ENCODE measurements around the gene CTNND1.
A peak's percentile ranks its signal among the peaks of the same experiment; 100 is the strongest.
"Not testable (repeated sequence)": the region's sequence is repeated elsewhere in the genome, so short reads cannot be mapped to it uniquely, and the experiment has no call there.

The CTNND1 gene, protein sequence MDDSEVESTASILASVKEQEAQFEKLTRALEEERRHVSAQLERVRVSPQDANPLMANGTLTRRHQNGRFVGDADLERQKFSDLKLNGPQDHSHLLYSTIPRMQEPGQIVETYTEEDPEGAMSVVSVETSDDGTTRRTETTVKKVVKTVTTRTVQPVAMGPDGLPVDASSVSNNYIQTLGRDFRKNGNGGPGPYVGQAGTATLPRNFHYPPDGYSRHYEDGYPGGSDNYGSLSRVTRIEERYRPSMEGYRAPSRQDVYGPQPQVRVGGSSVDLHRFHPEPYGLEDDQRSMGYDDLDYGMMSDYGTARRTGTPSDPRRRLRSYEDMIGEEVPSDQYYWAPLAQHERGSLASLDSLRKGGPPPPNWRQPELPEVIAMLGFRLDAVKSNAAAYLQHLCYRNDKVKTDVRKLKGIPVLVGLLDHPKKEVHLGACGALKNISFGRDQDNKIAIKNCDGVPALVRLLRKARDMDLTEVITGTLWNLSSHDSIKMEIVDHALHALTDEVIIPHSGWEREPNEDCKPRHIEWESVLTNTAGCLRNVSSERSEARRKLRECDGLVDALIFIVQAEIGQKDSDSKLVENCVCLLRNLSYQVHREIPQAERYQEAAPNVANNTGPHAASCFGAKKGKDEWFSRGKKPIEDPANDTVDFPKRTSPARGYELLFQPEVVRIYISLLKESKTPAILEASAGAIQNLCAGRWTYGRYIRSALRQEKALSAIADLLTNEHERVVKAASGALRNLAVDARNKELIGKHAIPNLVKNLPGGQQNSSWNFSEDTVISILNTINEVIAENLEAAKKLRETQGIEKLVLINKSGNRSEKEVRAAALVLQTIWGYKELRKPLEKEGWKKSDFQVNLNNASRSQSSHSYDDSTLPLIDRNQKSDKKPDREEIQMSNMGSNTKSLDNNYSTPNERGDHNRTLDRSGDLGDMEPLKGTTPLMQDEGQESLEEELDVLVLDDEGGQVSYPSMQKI

DNA sequence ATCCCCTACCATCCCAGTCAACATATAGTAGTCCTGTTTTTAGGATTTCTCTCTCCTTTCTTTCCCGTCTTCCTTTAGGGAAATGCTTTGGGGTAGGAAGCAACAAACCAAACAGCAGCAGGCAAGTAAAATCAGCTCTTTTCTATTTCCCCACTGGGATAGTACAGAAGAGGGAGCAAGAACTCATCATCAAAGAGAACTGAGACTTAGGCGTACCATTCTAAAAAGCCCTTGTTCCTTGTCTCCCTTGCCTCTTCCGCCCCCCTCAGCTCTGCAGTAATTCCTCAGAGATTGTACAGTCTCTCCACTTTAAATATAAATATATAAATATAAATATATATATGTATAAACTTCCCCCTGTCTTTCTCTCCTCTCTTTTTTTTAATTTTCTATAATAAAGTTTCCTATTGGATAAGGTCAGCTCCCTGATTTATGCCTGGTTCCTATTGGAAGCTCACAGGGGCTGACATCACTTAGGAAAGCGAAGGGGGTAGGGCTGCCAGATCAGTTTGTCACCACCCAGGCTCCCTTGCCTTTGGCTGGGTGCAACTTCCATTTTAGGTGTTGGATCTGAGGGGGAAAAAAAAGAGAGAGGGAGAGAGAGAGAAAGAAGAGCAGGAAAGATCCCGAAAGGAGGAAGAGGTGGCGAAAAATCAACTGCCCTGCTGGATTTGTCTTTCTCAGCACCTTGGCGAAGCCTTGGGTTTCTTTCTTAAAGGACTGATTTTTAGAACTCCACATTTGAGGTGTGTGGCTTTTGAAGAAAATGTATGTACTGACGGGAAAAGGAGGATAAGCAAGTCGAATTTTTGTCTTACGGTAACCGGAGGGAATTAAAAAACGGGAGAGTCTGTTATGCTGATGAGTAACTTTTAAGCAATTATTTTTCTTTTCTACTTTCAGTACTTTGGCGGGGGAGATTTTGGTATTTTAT lies at the start of gene CTNND1:
Gene CTNND1 (plus strand): TSS at position 502 of the 934 bp plus-strand sequence. CDS start 29,677 bp downstream, outside the sequence.
- DNase-seq: peak; percentile 95

DNA sequence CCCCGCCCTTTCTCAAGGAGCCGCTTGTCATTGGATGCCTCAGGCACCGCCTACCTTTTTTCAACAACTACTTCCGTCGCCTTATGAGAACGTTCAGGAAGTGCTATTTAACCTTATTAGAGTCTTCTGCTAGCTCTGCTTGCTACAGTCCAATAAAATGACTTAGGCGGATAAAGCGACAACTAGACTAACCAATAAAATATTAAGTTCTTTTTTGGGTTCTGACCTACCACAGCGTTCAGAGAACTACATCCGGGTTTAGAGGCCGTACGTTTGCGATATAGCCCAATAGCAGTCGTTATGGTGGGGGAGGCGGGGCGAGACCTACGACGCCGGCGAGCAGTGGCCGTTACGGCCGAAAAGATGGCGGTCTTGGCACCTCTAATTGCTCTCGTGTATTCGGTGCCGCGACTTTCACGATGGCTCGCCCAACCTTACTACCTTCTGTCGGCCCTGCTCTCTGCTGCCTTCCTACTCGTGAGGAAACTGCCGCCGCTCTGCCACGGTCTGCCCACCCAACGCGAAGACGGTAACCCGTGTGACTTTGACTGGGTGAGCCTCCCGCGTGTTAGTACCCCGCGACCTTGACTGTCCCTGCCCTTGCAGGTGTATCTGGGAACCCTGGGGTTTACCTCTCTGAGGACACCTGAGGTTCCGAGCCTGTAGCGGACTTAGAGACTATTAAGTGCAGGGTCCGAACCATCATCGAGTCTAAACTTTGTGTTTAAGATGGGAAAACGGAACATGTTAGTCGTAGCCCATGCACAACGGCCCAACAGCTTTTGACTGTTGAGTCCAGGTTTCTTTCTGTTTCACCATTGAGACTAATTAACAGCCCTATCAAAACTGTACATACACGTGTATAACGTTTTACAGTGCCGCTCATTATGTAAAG lies 49.1 kb upstream of the CTNND1 start, which contains the start of gene TMX2:
Gene TMX2 (plus strand): TSS at position 338 of the 895 bp plus-strand sequence. CDS start 26 bp downstream, at position 364.
- peak; percentile 99 for DNase-seq

DNA sequence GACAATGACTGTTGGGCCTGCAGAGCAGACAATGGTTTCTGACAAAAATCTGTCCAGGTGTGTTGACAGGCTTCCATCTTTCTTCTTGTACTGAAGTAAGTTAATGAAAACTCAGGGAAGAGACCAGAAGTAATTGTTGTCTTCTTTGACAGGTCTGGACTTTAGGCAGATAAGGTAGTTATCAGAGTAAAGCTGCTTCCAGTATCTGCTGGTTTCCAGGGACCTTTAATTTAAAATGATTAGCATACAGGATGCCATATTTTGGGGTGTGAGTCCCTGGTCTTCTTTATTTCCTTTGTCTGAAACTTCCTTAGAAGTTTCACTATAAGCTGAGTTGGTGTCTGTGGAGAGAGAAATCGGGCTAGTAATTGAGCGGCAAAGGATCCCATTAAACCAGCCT lies 47.8 kb upstream of the CTNND1 start:
- no peak for DNase-seq

DNA sequence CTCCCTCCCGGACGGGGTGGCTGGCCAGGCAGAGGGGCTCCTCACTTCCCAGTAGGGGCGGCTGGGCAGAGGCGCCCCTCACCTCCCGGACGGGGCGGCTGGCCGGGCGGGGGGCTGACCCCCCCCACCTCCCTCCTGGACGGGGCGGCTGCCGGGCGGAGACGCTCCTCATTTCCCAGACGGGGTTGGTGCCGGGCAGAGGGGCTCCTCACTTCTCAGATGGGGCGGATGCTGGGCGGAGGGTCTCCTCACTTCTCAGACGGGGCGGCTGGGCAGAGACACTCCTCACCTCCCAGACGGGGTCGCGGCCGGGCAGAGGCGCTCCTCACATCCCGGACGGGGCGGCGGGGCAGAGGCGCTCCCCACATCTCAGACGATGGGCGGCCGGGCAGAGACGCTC lies 44.9 kb upstream of the CTNND1 start:
- not testable (repeated sequence) for DNase-seq

DNA sequence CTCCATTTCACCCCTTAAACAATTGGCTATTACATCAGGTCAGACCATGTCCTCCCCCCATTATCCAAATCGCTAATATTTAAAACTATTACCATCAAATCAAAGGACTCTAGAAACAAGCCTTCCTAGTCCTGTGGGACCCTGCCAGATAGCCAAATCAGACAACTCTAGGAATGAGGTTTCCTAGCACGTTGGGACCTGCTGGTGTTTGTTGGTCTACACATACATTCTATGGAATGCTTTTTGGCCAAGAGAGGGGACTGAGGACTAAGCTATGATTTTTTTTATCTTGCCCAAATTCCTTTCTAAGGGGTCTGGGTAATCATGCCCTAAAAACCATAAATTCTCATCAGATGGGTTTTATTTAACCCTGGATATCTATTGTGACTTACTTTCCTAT lies 34.4 kb upstream of the CTNND1 start:
- DNase-seq: no peak

DNA sequence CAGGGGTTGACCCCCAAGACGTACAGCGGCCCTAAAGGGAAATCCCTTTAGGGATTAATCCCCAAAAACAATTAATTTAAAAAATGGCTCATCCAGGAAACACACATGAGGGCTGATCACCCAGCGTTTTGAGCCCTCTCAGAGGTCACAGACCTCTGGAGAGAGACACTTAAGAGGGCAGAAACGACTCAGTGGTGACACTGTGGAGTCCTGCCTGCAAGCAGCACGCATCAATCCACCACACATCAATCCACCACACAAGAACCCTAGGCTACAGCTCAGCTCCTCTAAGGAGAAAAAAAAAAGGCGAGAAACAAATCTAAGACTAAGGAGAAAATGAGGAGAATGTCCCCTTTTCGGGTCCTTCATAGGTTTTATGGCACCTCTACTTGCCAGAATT lies 32.8 kb upstream of the CTNND1 start:
- DNase-seq: no peak

DNA sequence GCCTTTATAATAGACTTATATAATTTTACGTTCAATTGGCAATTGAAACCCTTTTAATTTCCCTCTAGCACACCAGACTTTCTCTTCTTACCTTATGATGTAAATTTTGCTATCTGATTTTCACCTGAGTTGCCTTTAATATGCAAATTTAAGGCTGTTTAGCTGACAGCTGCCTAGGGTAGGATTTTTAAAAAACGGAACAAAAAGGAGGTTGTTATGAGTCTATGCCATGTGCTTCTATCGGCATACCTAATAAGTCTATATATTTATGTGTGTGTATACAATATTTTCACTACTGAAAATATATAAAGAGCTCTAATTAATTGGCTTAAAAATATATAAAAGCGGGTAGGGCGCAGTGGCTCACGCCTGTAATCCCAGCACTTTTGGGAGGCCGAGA lies 32.1 kb upstream of the CTNND1 start:
- DNase-seq: no peak

DNA sequence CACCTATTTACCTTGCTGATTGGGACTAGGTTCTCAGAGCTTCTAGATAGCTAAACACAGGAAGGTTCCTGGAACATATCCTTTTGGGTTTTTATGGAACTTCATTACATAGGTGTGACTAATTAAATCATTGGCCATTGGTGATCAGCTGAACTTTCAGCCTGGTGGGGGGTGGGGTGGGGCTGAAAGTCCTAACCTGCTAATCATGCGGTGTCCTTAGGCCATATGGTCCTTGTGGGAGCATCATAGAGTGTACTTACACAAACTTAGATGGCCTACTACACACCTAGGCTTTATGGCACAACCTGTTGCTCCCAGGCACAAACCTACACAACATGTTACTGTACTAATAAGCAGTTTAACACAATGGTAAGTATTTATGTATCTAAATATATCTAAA lies 28.9 kb upstream of the CTNND1 start:
- no peak for DNase-seq

DNA sequence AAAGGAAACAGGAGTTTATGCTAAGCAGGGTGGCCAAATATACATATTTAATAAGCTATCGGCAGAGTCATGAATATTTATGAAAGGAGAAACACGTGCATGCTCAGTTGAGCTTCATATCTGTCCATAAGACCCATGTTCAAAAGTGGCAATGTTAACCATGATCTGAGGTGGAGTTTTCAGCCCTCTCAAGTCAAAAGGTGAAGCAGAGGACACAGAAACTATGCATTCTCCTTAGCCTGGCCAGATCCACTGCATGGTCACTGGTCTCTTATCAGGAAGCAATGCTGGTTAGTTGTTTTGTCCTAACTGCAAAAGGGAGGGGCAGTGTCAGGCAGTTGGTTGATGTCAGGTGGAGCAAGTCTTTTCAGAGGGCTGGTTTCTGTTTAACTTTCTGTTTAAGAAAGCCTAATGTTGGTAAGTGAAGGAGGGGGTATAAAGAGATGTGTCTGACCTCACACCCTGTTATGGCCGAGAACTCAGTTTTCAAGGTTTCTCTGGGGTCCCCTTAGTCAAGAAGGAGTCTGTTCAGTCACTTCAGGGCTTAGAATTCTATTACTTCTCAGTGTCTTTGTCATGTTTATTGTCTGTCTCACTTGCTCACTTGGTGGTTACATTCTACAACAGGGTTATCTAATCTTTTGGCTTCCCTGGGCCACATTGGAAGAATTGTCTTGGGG lies 25.8 kb upstream of the CTNND1 start:
- DNase-seq: no peak

DNA sequence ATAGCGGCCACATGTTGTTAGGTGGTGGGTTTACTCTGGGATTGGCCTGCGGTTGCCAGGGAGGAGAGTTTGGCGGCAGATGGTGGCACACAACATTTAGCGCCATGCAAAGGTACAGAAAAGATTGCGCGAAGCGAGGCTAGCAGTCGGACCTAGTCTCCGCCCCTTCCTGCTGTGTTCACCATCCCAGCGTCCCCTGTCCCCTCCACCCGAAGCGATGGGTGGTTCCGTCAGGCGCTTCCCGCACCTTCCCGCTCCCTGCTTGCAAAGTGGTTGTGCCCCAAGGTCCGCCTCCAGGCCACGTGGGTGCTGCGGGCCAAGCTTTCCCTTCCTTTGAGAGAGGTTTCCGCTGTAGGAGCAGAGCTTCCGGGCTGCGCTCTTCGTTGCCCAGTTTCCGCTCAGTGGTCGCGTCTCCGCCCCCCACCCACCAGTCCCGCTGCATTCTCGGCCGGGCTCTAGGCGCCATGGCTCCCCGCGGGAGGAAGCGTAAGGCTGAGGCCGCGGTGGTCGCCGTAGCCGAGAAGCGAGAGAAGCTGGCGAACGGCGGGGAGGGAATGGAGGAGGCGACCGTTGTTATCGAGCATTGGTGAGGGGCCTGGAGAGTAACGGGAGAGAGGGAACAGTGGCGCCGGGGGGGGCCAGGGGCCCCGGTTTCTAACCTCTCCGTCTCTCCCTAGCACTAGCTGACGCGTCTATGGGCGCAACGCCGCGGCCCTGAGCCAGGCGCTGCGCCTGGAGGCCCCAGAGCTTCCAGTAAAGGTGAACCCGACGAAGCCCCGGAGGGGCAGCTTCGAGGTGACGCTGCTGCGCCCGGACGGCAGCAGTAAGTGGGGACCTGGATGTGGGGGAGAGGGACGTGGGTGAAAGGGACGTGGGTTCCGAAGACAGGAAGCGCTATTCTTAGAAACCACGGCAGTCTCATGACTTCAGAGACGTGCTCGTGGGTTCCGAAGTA lies 20.2 kb upstream of the CTNND1 start, which contains the start of gene SELENOH:
Gene SELENOH (plus strand): TSS at position 360 of the 955 bp plus-strand sequence. CDS start 105 bp downstream, at position 465.
- DNase-seq: peak; percentile 98

DNA sequence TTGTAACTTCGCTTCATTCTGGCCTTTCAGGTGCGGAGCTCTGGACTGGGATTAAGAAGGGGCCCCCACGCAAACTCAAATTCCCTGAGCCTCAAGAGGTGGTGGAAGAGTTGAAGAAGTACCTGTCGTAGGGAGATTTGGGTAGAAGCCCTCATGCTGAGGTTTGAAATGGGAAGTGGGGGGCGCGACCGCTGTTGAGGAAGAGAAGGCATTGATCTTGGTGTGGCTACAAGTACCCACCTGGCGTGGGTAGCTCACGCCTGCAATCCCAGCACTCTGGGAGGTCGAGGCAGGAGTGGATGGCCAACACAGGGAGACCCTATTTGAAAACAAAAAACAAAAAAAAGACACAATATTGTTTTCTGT lies 19.5 kb upstream of the CTNND1 start:
- DNase-seq: peak; percentile 41

DNA sequence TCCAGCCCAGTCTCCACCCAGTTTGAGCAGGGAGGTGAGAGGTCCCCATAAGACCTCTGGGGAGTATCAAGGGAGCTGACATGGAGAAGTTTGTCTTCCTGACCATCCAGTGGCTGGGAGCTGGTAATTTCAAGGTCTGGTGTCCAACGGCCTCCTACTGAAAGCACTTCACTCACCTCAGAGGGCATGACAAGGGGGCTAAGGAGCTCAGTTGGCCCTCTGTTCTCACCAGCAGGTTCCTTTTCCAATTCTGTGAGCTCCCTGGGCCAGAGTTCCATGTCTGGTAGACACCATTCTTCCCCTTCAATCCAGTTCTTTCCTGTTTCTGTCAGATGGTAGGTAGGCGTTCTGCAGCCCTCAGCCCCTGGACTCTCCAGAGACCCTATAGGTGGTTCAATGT lies 17.2 kb upstream of the CTNND1 start:
- DNase-seq: no peak

DNA sequence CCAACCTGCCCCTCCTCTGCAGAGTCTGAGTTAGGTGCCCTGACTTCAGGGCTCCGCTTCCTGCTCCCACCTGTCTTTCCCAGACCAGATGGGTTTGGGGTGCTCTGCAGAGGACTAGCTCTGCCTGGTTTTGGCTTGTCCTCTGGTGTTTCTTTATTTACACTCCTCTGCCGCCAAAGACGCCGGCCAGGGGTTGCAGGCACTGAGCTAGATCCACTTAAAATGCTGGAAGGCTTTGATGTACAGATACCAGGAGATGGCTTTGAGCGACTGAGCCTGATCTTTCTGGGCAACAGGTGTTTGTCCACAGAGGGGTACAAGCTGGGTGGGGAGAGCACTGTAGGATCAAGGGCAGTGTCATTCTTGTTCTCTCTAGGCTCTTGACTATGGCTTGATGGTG lies 16.4 kb upstream of the CTNND1 start:
- DNase-seq: no peak

DNA sequence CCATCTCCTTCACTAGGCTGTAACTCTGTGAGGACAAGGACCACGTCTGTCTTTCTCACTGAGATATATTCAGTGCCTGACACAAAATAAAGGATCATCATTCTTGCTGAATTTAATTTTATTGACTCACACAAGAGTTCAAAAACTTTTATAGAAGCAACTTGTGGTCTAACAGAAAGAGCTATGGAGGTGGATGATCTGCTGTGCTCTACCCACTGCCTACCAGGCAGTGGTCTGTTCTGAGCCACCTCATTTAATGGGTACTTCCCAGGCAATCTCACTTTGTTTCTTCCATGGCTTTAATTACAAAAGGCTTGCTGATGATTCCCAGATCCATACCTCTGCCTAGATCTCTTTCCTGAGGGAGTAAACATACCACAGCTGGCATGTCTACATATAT lies 14.7 kb upstream of the CTNND1 start:
- no peak for DNase-seq

DNA sequence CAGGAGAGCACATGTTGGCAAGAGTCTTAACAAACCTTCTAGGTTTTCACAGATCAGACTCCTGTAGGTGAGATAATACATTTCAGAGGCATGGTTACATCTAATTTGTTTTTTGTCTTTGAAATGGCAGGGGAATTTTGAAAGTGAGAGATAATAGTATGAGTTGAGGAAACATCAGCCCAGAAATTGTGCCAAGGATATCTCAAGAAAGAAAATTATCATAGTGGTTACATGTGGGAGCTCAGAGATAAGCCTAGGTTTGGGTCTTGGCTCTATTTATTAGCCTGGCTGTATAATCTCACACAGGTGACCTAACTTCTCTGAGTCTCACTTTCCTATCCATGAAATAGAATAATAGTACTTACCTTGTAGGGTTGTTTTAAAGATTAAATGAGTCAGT lies 10.4 kb upstream of the CTNND1 start:
- no peak for DNase-seq

DNA sequence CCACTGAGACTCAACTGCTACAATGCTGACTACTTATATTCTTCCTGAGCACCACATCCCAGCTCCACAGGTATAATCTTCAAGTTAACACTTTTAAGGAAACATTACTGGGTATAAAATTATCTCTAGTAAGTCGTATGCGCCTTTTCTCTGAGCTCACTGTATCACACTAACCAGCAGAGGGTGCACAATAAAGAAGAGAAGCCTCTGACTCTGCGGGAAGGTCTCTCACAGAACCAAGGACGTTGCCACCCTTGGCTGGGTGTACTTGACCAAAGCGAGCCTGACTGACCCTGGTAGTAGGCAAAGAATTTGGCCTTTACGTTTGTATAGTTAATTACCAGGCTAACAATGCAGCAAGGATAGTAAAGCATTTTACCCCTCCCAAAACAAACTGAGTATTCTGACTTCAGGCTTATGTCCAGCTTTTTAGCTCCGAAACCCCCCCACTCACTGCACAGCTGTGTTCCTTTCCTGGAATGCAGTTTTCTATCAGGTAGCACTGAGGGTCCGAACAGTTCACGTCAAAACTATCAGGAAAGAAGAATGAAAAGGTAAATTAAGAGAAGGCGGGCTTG lies 9.8 kb upstream of the CTNND1 start, which contains the start of gene BTBD18:
Gene BTBD18 (minus strand): TSS at position 144 of the 578 bp plus-strand sequence. CDS start 631 bp downstream, outside the sequence.
- DNase-seq: peak; percentile 59

DNA sequence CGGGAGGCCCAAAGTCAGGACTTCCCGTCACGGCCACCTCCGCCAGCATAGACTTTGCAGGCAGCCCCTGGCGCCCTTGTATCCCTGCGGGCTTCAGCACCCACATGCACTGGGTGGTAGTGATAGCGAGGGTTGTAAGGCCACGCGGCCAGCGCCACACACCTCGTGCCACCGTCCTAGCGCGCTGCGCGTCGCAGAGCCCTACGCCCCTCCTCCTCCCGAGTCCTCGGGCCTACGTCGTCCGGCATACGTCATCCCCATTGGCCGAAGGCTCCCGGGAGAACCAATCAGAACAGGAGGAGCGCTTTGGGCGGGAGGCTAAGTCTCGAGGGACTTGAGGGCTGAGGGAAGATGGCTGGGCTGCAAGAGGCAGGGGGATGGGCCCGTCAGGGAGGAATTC lies 8.6 kb upstream of the CTNND1 start:
- no peak for DNase-seq

DNA sequence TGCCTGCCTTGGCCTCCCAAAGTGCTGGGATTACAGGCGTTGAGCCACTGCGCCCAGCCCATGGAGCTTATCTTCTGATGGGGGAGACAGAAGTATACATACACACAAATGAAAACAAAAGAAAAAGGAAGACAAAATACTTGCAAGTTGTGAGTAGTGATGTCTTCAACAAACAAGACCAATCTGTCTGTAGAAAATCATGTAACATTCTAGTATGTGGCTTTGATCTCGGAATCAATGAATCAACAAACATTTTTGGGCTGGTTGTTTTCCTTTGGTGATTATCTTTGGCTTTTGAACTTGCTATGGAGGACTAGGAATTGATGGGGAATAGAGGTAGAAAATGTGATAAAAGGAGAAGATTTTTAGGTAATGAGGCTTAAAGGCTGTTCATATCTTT lies 3.4 kb upstream of the CTNND1 start:
- DNase-seq: no peak

Data from NCI-H82 (cell line).